ENCODE results near the gene ANO7. TPM values are rescaled to one million over a fixed set of nuclear protein-coding genes. Genes with fewer than 3 reads are reported as not detected.

Gene ANO7
- total and polyA plus RNA-seq, 2 of the 13 experiments (the other 11 are each of a cell fraction or from before 2014, with no cell fraction given): 4.1 to 4.9 TPM

GRCh38 chr2:241217320-241218031, 29.0 kb downstream of the ANO7 start (continued):
- TF ChIP-seq, protein P1, sequence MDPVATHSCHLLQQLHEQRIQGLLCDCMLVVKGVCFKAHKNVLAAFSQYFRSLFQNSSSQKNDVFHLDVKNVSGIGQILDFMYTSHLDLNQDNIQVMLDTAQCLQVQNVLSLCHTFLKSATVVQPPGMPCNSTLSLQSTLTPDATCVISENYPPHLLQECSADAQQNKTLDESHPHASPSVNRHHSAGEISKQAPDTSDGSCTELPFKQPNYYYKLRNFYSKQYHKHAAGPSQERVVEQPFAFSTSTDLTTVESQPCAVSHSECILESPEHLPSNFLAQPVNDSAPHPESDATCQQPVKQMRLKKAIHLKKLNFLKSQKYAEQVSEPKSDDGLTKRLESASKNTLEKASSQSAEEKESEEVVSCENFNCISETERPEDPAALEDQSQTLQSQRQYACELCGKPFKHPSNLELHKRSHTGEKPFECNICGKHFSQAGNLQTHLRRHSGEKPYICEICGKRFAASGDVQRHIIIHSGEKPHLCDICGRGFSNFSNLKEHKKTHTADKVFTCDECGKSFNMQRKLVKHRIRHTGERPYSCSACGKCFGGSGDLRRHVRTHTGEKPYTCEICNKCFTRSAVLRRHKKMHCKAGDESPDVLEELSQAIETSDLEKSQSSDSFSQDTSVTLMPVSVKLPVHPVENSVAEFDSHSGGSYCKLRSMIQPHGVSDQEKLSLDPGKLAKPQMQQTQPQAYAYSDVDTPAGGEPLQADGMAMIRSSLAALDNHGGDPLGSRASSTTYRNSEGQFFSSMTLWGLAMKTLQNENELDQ (CRISPR knock-in tag; IDR thresholded peaks at IDR 0.05; ENCODE audit: borderline replicate concordance): no peak
- TF ChIP-seq PAWR (CRISPR knock-in tag; IDR thresholded peaks at IDR 0.05; ENCODE audit: borderline replicate concordance): no peak
- no peak for TF ChIP-seq CAMTA2 (CRISPR knock-in tag; IDR thresholded peaks at IDR 0.05; ENCODE audit: borderline replicate concordance)
- TF ChIP-seq ZFY (CRISPR knock-in tag; IDR thresholded peaks at IDR 0.05): peak; percentile 87
- TF ChIP-seq ZNF496 (CRISPR knock-in tag; IDR thresholded peaks at IDR 0.05; ENCODE audit: insufficient replicate concordance): no peak
- peak; percentile 54; the same call in 1 of the 2 replicates for TF ChIP-seq ZSCAN5A (CRISPR knock-in tag; IDR thresholded peaks at IDR 0.05; ENCODE audit: borderline replicate concordance)
- no peak for TF ChIP-seq RBM22 (optimal IDR thresholded peaks at IDR 0.05; ENCODE audit: low read length)
- TF ChIP-seq ZGPAT (CRISPR knock-in tag; IDR thresholded peaks at IDR 0.05): peak; percentile 74
- TF ChIP-seq HDAC2 (CRISPR knock-in tag; IDR thresholded peaks at IDR 0.05): peak; percentile 80
- TF ChIP-seq TBL1XR1 (IDR thresholded peaks at IDR 0.05; ENCODE audit: borderline replicate concordance, low read length, partially characterized antibody): peak; percentile 15
- 0 out of 2 replicates have a peak, but pooled peaks have one; percentile 35 for TF ChIP-seq ZNF550 (CRISPR knock-in tag; IDR thresholded peaks at IDR 0.05; ENCODE audit: borderline replicate concordance)
- peak; percentile 59; the same call in 1 of the 2 replicates for TF ChIP-seq RERE (CRISPR knock-in tag; IDR thresholded peaks at IDR 0.05; ENCODE audit: low read depth)
- TF ChIP-seq ZNF720 (CRISPR knock-in tag; IDR thresholded peaks at IDR 0.05): no peak
